Measurements from ENCODE around the gene LOXL3. TPM values are rescaled to one million over a fixed set of nuclear protein-coding genes. Genes with fewer than 3 reads are reported as not detected.

The LOXL3 gene
- polyA plus RNA-seq, 1 donor (not counting 4 experiments of a cell fraction or from before 2014, with no cell fraction given), result 0.21 TPM

DNA sequence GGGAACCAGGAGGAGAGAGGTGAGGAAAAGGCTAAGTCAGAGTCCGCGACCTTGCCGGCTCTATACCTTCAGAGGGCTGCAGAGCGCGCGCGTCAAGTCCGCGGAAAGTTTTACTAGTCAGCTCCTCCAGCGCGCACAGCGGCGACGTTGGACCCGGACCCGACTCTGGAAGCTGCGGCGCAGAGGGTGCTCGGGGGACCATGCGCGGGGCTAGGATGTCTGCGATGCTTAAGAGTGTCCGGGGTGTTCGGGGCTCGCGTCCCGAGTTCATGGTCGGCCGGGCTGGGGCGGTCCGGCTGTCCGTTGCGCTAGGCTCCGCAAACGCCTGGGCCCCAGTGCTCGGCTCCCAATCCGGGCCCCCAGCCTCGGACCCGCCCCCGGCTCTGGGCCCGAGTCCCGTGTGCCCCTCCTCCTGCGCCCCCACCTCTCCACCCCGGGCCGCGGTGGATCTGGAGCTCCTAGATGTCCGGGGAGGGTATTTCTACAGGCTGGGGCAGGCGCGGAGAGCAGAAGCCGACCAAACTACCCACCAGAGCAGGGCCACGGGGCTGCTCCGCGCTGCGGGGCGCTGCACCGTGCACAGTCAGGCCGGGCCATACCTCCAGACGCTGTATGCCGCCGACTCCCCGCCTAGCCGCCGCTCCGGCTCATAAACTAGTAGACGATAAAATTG, 54.3 kb downstream of the LOXL3 start, which contains the start of gene LBX2:
Gene LBX2 (minus strand): TSS at position 337 of the 673 bp plus-strand sequence. CDS start 66 bp downstream, at position 271.
- no peaks in the 10 kb centered on the region for H3K79me2 ChIP-seq (ENCODE audit: control insufficient read depth, insufficient read depth, low read length)
- peaks cover 0 to 4% of the 10 kb centered on the region in 2 experiments for H3K36me3 ChIP-seq (ENCODE audit: control insufficient read depth in 2 of 2, extremely low read depth in 1 of 2, insufficient read depth in 2 of 2, low read length in 2 of 2)
- H3K4me3 ChIP-seq (ENCODE audit: control insufficient read depth in 2 of 3, extremely low read depth in 1 of 3, insufficient read depth in 2 of 3, low read depth in 1 of 3, low read length in 3 of 3), result peak within 1 kb of the TSS; percentile 9 to 53 (median 26)
- dilution Hi-C loops (cut with MboI; ENCODE audit: extremely low pct_ligation_motif_present, low sequenced_read_pairs), result no loop called here
- H4K20me1 ChIP-seq (ENCODE audit: control insufficient read depth, extremely low read depth, insufficient read depth, low read length), result no peaks in the 10 kb centered on the region
- peak; percentile 13 for TF ChIP-seq EZH2 (IDR thresholded peaks at IDR 0.05; ENCODE audit: low read length)
- TF ChIP-seq, protein P1, sequence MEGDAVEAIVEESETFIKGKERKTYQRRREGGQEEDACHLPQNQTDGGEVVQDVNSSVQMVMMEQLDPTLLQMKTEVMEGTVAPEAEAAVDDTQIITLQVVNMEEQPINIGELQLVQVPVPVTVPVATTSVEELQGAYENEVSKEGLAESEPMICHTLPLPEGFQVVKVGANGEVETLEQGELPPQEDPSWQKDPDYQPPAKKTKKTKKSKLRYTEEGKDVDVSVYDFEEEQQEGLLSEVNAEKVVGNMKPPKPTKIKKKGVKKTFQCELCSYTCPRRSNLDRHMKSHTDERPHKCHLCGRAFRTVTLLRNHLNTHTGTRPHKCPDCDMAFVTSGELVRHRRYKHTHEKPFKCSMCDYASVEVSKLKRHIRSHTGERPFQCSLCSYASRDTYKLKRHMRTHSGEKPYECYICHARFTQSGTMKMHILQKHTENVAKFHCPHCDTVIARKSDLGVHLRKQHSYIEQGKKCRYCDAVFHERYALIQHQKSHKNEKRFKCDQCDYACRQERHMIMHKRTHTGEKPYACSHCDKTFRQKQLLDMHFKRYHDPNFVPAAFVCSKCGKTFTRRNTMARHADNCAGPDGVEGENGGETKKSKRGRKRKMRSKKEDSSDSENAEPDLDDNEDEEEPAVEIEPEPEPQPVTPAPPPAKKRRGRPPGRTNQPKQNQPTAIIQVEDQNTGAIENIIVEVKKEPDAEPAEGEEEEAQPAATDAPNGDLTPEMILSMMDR (optimal IDR thresholded peaks at IDR 0.05 in 1 of 3, IDR thresholded peaks at IDR 0.05 in 1 of 3, conservative IDR thresholded peaks at IDR 0.05 in 1 of 3; ENCODE audit: extremely low read depth in 1 of 3, insufficient read depth in 2 of 3, low read length in 3 of 3), result no peak
- no peaks in the 10 kb centered on the region for H3K9me3 ChIP-seq (ENCODE audit: control insufficient read depth, low read depth, low read length)
- H3K9me1 ChIP-seq (ENCODE audit: control insufficient read depth, extremely low read depth, insufficient read depth, low read length), result no peaks in the 10 kb centered on the region
- DNase-seq (ENCODE audit: low read depth, low spot score), result no peak
- peak within 1 kb of the TSS; percentile 69 for H3K4me2 ChIP-seq (ENCODE audit: control insufficient read depth, extremely low read depth, insufficient read depth, low read depth, low read length)
- peak within 1 kb of the TSS; percentile 41 for H2AFZ ChIP-seq (ENCODE audit: control insufficient read depth, low read length)
- H3K27me3 ChIP-seq (ENCODE audit: control insufficient read depth, extremely low read depth, insufficient read depth, low read length), result peaks cover 41% of the 10 kb centered on the region
- no peak for FAIRE-seq
- peak within 1 kb of the TSS; percentile 33 for H3K9ac ChIP-seq (ENCODE audit: control insufficient read depth, extremely low read depth, insufficient read depth, low read length)
- H3K4me1 ChIP-seq (ENCODE audit: control insufficient read depth, extremely low read depth, insufficient read depth, low read length), result peaks cover 33% of the 10 kb centered on the region
- H3K27ac ChIP-seq (ENCODE audit: control insufficient read depth, insufficient read depth, low read length), result no peak within 1 kb of the TSS

DNA sequence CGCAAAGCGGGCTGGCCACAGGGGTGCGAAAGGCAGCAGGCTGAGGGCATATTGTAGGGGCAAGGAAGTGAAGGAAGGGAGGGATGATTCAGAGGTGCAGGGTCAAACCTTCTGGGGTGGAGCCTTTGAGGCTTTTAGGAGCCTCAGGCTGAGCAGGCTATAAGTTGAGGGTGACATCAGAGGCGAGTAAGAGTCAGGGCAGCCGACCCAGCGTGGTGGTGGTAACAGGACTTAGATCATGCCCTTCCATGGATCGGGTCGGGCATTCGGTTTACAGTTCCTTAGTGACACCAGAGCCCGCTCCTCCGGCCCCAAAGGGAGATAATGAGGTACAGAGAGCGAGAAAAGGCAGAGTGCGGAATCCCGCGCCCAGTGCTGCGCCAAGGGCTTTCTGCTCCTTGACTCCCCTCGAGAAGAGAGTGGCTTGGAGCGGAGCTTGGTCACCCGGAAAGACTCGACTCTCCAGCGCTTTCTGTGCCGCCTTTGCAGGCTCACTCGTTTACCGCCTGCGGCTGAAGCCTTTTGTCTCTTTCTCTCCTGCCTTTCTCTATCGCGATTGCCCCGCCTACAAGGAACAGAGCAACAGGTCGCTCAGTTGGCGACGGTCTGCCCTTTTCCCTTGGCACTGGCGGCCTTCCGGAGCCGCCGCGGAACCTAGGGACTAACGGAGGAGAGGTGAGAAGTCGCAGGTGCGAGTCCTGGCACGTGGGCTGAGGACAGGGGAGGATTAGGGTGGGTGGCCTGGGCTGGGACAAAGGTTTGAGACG, 55.1 kb downstream of the LOXL3 start:
- H3K9ac ChIP-seq (ENCODE audit: control insufficient read depth, extremely low read depth, insufficient read depth, low read length), result peak overlapping the region; percentile 33
- H3K4me1 ChIP-seq (ENCODE audit: control insufficient read depth, extremely low read depth, insufficient read depth, low read length), result peaks cover 33% of the 10 kb centered on the region
- peak overlapping the region; percentile 9 to 53 (median 26) for H3K4me3 ChIP-seq (ENCODE audit: control insufficient read depth in 2 of 3, extremely low read depth in 1 of 3, insufficient read depth in 2 of 3, low read depth in 1 of 3, low read length in 3 of 3)
- peaks cover 41% of the 10 kb centered on the region for H3K27me3 ChIP-seq (ENCODE audit: control insufficient read depth, extremely low read depth, insufficient read depth, low read length)
- dilution Hi-C loops (cut with MboI; ENCODE audit: extremely low pct_ligation_motif_present, low sequenced_read_pairs), result no loop called here
- H4K20me1 ChIP-seq (ENCODE audit: control insufficient read depth, extremely low read depth, insufficient read depth, low read length), result no peaks in the 10 kb centered on the region
- FAIRE-seq (no peak), DNase-seq (ENCODE audit: low read depth, low spot score) (no peak)
- no peaks in the 10 kb centered on the region for H3K9me3 ChIP-seq (ENCODE audit: control insufficient read depth, low read depth, low read length)
- peak overlapping the region; percentile 41 for H2AFZ ChIP-seq (ENCODE audit: control insufficient read depth, low read length)
- H3K36me3 ChIP-seq (ENCODE audit: control insufficient read depth in 2 of 2, extremely low read depth in 1 of 2, insufficient read depth in 2 of 2, low read length in 2 of 2), result peaks cover under 1 to 3% of the 10 kb centered on the region in 2 experiments
- no peaks in the 10 kb centered on the region for H3K79me2 ChIP-seq (ENCODE audit: control insufficient read depth, insufficient read depth, low read length)
- H3K4me2 ChIP-seq (ENCODE audit: control insufficient read depth, extremely low read depth, insufficient read depth, low read depth, low read length), result peak overlapping the region; percentile 69
- H3K27ac ChIP-seq (ENCODE audit: control insufficient read depth, insufficient read depth, low read length), result no peak overlapping the region
- TF ChIP-seq, protein P1 (optimal IDR thresholded peaks at IDR 0.05 in 1 of 3, IDR thresholded peaks at IDR 0.05 in 1 of 3, conservative IDR thresholded peaks at IDR 0.05 in 1 of 3; ENCODE audit: extremely low read depth in 1 of 3, insufficient read depth in 2 of 3, low read length in 3 of 3), result no peak
- peak; percentile 87 for TF ChIP-seq EZH2 (IDR thresholded peaks at IDR 0.05; ENCODE audit: low read length)
- no peaks in the 10 kb centered on the region for H3K9me1 ChIP-seq (ENCODE audit: control insufficient read depth, extremely low read depth, insufficient read depth, low read length)

Data from keratinocyte (primary cell).